Kidney epithelial cell (primary cell): ENCODE data around the gene ZBTB40. TPM values are rescaled to one million over a fixed set of nuclear protein-coding genes. Genes with fewer than 3 reads are reported as not detected.

ENCODE experiments used
- DNase-seq: peaks from one replicate; pipeline ENCODE4 v3.0.0-alpha.2; 2010; ENCODE audit warnings: low read depth
- H3K27me3 ChIP-seq: 2 replicates; pipeline ENCODE4 v1.6.0; 2011; ENCODE audit warnings: low read length; ENCODE audit not compliant: control insufficient read depth, insufficient read depth
- H3K36me3 ChIP-seq: 2 replicates; pipeline ENCODE4 v1.5.1; 2011; ENCODE audit warnings: low read length; ENCODE audit not compliant: control insufficient read depth, insufficient read depth
- H3K4me3 ChIP-seq: 2 replicates; pipeline ENCODE4 v1.5.1; 2011; ENCODE audit warnings: low read depth, mild to moderate bottlenecking, control low read depth, low read length
- total RNA-seq: library from RNA; depleted of rRNA; stranded (reverse); fragments of >200 nt; gene quantifications from 2 replicates; pipeline ENCODE4 v1.2.3, GENCODE V29; 2015
- TF ChIP-seq, protein P1 (sequence below): IDR thresholded peaks from 2 replicates; pipeline ENCODE4 v1.5.1; 2011; ENCODE audit warnings: mild to moderate bottlenecking, moderate library complexity, low read length, control low read depth, inconsistent platforms; ENCODE audit not compliant: insufficient read depth, poor library complexity, severe bottlenecking

ZBTB40 gene
- total RNA-seq, 1 donor from 2014 or later, result 16.3 TPM

DNA sequence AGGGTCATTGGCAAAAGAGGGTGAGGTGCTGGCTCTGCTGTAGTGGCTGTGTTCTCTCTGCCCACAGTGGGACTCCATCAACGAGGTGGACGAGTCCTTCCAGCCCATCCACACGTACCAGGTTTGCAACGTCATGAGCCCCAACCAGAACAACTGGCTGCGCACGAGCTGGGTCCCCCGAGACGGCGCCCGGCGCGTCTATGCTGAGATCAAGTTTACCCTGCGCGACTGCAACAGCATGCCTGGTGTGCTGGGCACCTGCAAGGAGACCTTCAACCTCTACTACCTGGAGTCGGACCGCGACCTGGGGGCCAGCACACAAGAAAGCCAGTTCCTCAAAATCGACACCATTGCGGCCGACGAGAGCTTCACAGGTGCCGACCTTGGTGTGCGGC lies 124.5 kb downstream of the ZBTB40 start:
- peaks cover 20% of the 10 kb centered on the region for H3K27me3 ChIP-seq
- no peaks in the 10 kb centered on the region for H3K36me3 ChIP-seq
- no peak for DNase-seq
- TF ChIP-seq, protein P1, sequence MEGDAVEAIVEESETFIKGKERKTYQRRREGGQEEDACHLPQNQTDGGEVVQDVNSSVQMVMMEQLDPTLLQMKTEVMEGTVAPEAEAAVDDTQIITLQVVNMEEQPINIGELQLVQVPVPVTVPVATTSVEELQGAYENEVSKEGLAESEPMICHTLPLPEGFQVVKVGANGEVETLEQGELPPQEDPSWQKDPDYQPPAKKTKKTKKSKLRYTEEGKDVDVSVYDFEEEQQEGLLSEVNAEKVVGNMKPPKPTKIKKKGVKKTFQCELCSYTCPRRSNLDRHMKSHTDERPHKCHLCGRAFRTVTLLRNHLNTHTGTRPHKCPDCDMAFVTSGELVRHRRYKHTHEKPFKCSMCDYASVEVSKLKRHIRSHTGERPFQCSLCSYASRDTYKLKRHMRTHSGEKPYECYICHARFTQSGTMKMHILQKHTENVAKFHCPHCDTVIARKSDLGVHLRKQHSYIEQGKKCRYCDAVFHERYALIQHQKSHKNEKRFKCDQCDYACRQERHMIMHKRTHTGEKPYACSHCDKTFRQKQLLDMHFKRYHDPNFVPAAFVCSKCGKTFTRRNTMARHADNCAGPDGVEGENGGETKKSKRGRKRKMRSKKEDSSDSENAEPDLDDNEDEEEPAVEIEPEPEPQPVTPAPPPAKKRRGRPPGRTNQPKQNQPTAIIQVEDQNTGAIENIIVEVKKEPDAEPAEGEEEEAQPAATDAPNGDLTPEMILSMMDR, result no peak
- no peak overlapping the region for H3K4me3 ChIP-seq

DNA sequence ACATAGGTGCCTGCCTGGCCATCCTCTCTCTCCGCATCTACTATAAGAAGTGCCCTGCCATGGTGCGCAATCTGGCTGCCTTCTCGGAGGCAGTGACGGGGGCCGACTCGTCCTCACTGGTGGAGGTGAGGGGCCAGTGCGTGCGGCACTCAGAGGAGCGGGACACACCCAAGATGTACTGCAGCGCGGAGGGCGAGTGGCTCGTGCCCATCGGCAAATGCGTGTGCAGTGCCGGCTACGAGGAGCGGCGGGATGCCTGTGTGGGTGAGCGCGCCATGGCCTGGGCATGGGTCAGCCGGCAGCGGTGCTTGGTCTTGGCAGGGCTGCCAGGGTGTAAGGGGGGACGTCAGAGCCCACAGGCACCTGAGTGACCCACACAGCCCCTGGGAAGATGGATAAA lies 125.0 kb downstream of the ZBTB40 start:
- H3K4me3 ChIP-seq, result no peak overlapping the region
- no peaks in the 10 kb centered on the region for H3K36me3 ChIP-seq
- peaks cover 18% of the 10 kb centered on the region for H3K27me3 ChIP-seq
- no peak for DNase-seq
- TF ChIP-seq, protein P1, result no peak

DNA sequence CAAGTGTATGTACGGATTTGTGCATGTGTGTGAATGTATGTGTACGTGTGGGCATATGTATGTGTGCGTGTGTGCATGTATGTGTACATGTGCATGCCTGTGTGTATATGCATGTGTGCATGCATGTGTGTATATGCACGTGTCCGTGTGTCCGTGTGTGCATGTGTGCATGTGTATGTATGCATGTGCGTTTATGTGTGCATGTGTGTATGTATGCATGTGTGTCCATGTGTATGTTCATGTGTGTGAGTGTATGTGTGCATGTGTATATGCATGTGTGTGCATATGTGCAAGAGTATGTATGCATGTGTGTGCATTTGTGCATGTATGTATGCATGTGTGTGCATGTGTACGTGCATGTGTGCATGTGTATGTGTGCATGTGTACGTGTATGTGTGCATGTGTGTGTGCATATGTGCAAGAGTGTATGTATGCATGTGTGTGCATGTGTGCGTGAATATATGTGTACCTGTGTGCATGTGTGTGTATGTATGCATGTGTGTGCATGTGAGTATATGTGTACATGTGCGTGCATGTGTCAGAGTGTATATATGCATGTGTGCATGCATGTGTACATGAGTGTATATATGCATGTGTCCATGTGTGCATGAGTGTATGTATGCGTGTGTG lies 127.2 kb downstream of the ZBTB40 start:
- Histone ChIP-seq H3K4me3 (no peak overlapping the region), H3K27me3 (peaks cover 18% of the 10 kb centered on the region), H3K36me3 (no peaks in the 10 kb centered on the region)
- DNase-seq, result no peak
- TF ChIP-seq, protein P1, result no peak

DNA sequence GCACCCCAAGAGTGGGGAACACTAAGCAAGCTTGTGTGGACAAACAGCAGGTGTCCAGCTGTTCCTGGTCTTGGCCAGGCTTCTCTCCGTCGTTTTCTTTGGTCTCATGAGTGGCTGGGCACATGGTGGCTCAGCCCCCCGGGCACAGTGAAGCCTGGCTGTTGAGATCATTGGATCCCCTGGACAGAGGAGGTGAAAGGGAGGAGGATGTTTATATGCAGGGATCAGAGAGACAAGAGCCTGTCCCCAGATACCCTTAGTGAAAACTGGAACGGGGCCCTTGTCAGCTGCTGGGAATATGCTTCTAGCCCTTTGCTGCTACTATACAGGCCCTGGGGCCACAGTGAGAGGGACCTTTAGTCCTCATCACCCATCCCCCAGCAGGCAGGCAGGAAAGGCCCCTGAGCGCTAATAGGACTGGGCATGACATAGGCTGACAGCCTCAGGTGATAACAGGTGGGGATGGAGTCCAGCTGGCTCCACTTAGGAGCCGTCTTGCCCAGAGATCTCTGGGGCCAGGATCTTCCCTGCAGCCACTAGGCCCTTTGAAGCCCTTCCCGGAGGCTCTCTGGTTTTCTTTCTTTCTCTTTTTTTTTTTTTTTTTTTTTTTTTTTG lies 128.0 kb downstream of the ZBTB40 start:
- Histone ChIP-seq H3K27me3 (peaks cover 23% of the 10 kb centered on the region), H3K36me3 (no peaks in the 10 kb centered on the region), H3K4me3 (no peak overlapping the region)
- TF ChIP-seq, protein P1, result no peak
- DNase-seq, result no peak

Other genes with a start within 250 kb of the ZBTB40 start
- not detected in 2 replicates for gene EPHA8, start 111.6 kb downstream of the ZBTB40 start, total RNA-seq
- 0.82 and 2.2 TPM in 2 replicates for gene C1QA, start 184.8 kb downstream of the ZBTB40 start, total RNA-seq
- gene C1QC, start 191.8 kb downstream of the ZBTB40 start, total RNA-seq, result 0.58 and 2.0 TPM in 2 replicates
- gene C1QB, start 201.4 kb downstream of the ZBTB40 start, total RNA-seq, result 2.8 and 4.6 TPM in 2 replicates